ENCODE results near the gene SMG6.
"Not testable (repeated sequence)": the region's sequence is repeated elsewhere in the genome, so short reads cannot be mapped to it uniquely, and the experiment has no call there.

Gene SMG6

GRCh38 chr17:2302778-2303203 lies 794 bp downstream of the SMG6 start:
- DNase-seq = no peak

GRCh38 chr17:2299756-2300155 lies 3.8 kb downstream of the SMG6 start:
- no peak for DNase-seq

GRCh38 chr17:2299136-2299535 lies 4.4 kb downstream of the SMG6 start:
- DNase-seq = no peak

- no peak for DNase-seq
Measured at GRCh38 chr17:2297023-2297422, 6.6 kb downstream of the SMG6 start.

DNA sequence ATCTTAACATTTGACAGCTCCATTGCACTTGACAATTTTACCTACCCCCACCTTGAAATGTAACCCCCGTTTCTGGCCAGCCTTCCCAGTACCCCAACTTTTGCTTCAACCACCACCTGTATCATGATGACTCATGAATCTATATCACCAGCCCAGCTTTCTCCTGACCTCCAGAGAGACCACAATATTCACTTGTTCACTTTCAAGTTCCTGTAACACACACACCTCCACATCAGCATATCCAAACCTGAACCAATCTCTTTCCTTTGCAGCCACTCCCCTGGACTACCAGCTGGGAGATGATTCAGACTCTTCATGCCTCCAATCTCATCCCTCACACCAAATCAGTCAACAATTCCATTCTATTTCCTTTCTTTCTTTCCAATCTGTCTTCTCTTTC lies 8.0 kb downstream of the SMG6 start:
- DNase-seq = peak; percentile 29

DNA sequence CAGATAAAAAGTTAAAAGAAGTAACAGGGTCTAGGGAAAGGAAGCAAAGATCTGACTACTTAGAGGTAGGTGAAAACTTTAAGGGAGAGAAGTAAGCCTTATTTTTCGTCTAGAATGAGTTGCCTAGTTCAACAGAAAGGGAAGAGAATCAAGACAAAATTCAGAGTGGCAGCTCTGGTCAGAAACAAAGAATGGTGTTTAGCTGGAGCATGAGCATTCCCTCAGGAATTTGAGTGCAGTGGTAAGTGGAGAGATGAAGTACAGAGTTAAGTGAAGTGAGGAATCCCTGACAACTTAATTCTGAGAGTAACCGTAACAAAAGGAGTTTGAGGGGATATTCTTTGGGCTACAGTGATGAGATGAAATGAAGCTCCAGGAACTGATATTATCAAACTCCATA lies 11.5 kb downstream of the SMG6 start:
- DNase-seq = no peak

GRCh38 chr17:2289878-2290478 lies 13.6 kb downstream of the SMG6 start:
- DNase-seq = no peak

DNA sequence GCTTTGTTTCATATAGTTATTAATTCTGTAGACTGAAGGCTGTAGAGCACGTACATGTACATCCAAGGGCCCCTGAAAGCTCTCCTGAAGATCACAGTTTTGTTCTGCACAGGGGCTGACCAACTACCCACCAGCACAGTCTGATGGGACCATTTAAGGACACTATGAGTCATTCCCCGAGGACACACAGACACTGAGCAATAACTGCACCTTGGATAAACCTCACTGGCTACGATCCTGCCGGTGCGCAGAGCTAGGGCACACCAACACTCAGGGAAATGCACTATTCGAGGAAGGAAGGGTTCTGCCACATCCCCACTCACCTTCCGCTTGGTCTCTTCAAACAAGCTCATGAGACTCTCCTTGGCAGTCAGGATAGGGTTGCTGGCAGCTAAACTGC lies 20.3 kb downstream of the SMG6 start:
- DNase-seq = no peak

- DNase-seq = peak; percentile 59
Measured at GRCh38 chr17:2282297-2282873, 21.2 kb downstream of the SMG6 start.

GRCh38 chr17:2279707-2280106 lies 23.9 kb downstream of the SMG6 start:
- DNase-seq = no peak

- no peak for DNase-seq
Measured at GRCh38 chr17:2277429-2278170, 26.0 kb downstream of the SMG6 start.

DNA sequence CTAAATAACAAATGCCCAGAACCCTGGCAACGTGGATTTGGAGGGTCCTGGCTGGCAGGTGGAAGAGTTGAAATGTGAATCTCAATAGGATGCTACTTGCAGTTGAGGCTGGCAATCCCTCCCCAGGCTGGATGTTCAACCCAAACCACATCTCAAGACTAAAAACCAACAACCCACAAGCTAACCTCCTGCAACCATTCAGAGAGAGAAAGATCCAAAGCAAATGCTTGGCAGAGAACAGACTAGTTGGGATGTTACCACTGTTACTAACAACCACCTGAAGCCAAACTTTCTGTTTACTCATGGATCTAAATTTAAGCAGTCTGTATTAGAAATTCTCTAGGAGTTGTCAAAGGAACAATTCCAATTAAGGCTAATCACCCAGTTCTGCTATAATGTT lies 27.9 kb downstream of the SMG6 start:
- DNase-seq = no peak

DNA sequence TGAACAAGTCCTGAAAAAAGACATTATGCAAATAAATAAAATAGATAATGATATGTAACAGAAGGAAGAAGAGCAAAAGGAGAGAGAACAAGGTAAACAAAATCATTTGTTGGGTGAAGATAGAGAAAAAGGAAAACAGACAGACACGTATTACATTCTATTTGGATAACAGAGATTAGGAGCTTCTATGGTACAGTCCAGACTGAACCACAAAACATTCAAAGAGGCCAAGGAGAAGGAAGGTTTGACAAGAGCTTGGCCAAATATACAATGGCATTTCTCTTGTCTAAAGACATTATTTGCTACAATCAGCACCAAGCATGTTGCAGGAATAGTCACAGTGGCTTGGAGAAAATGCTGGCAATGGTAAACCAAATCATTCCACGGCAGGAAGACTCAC lies 29.2 kb downstream of the SMG6 start:
- no peak for DNase-seq

DNA sequence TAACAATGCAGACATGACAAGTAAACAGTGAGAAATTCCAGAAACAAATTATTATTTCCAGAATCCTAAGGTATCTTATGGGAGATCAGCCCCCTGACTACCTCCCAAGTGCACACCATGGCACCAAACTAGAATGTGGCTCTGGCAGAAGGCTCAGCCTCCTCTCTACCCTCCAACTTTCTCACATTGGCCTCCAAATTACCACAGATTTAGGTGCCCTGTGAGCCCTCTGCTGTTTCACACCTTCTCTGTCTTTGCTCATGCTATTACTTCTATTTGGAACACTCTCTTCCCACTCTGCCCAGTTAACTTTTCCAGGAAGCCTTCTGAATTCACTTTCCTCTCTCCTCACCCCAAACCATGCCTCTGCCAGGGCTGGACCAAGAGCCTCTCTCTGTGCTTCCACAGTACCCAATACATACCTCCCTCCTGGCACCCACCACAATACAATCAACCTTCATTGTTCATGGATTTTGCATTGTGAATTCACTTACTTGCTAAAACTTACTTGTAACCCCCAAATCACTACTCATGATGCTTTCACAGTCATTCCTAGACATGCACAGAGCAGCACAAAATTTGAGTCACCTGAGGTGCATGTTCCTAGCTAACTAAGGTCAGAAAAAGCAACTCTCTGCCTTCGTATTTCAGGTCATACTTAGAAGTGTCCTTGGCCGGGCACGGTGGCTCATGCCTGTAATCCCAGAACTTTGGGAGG lies 31.4 kb downstream of the SMG6 start:
- DNase-seq = peak; percentile 55

DNA sequence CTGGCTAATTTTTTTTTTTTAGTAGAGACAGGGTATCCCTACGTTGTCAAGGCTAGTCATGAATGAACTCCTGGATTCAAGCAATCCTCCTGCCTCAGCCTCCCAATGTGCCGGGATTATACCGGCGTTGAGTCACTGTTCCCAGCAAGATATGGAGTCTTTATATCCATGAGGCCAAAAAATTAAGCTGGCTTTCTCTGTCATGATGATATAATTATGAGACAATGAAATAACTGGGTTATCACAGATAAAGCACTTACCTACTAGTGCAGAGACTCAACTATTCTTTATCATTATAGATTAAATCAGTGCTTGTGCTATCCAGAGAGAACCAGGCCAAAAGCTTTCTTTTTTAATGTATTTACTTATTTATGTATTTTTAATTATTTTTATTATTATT lies 36.2 kb downstream of the SMG6 start:
- no peak for DNase-seq

DNA sequence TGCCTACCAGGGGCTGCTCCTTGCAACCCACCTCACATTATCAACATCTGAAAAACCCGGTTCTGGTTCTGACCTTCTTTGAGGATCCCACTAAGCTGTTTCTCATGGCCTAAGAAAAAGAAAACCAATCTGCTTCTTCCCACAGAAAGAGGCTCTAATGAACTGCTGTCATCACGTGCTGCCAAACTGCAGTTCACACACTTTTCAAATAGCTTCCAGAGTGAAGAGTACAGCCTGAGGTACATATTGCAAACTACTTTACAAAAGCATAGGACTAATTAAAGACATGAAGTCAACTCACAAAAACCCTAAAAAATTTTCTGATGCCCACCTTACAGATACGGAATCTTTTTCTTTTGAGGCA lies 36.7 kb downstream of the SMG6 start:
- DNase-seq = no peak

DNA sequence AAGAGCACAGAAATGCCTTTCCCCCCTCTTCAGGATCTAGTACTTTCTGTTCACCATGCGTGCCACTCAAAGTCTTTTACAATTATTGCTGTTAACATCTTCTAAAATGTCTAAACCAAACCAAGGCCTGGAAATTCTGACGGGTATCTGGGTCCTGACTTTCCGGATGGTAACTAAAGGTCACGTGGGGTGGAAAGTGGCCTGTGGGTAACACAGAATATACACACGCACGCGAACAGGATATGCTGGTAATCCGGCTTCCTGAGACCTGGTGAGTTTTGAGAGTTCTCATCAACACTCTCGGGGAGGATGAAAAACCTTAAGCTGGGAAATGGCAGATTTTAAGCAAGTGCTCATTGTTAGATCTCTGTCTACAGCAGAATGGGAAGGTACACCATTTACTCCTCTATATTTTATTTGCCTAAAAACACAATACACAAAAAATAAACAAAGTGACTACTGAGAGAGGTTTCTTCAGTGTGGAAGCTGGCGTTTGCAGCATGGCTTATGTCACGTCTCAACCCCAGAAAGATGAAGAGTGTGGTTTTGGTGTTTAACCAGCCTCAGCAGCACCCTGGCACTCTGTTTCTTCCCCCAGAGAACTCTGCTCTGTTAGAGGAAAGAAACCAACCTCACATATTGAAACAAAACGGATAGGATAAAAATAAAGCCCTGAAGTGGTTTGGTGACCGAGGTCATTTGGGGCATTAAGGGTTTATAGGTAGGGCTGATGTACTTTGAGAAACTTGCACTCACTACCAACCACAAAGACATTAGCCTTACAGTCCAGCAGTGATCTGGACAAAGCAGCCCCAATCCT lies 37.3 kb downstream of the SMG6 start:
- DNase-seq = peak; percentile 94

DNA sequence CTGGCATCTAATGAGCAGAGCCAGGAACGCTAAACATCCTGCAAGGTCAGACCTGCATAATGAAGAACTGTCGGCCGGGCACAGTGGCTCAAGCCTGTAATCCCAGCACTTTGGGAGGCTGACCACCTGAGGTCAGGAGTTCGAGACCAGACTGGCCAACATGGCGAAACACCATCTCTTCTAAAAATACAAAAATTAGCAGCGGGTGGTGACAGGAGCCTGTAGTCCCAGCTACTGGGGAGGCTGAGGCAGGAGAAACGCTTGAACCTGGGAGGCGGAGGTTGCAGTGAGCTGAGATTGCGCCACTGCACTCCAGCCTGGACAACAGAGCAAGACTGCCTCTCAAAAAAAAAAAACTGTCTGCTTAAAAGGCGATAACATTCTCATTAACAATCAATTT lies 38.4 kb downstream of the SMG6 start:
- not testable (repeated sequence) for DNase-seq

DNA sequence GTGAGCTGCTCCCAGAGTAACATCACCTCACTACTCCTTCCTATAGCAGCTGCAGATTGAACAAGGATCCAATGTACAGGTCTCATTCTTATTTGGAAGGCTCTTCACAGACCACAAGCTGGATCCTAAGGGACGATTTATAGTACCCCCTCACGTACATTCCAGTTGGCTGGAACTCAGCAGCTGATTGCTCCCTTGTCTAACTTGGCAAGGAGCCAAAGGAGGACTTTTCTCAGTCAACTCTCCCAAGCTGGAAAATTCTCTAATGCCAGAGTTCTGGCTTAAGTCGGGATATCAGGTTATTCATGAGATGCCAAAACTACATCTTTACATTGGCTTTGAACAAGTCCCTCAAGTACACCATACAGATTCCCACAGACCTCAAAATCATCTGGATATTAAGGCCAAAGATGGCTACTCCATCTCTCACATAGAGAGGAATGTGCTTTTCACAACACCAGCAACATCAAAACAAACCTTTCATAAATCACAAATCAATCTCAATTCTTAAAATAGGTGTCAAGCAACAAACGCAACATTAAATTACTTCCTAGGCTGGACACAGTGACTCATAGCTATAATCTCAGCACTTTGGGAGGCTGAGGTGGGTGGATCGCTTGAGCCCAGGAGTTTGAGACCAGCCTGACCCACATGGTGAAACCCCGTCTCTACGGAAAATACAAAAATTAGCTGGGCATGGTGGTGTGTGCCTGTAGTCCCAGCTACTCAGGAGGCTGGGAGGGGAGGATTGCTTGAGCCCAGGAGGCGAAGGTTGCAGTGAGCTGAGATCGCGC lies 39.3 kb downstream of the SMG6 start:
- DNase-seq = no peak

- DNase-seq = peak; percentile 50
Measured at GRCh38 chr17:2263183-2264066, 40.2 kb downstream of the SMG6 start.

DNA sequence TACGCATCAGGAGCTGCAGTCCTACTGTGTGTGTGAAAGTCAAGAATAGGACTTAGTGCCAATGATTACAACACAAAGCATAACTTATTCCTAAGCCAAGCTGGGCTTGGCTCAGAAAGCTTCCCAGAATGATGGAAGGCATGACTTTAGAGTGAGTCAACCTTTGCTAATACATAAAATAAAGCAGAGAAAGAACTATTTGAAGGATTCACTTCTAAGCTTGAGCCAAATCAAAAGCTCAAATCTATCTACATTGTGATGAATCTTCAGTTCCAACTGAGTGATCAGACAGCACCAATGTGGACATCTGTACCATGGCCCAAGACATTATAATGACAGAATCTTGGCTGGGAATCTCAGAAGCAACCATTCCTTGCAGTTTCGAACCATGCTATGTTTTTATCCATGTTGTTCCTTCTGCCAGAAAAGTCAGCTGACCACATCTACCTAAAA lies 41.4 kb downstream of the SMG6 start:
- DNase-seq = no peak

All from activated CD4-positive, alpha-beta T cell treated with anti-CD3 and anti-CD28 coated beads, Interleukin-2, Interleukin-6, amounts not matched to agents 100 ng/mL and 50 ng/mL, durations not matched to agents 16 hours and 8 hours (primary cell).